Stomach (tissue), 4 donors: ENCODE results near the gene SYT8.

ENCODE experiments used
- CTCF ChIP-seq, 7 experiments: fragments of 450-650 bp in 4 of 7; fragments of 200-600 bp in 3 of 7; sonication (generic) in 3 of 7; IDR thresholded peaks; one replicate each; pipeline ENCODE4 v1.5.1; 2016 to 2019; ENCODE audit warnings: antibody characterized with exemption in 7 of 7, control low read depth in 2 of 7, mild to moderate bottlenecking in 1 of 7
- POLR2A ChIP-seq, 4 donors: fragments of 450-650 bp; IDR thresholded peaks; one replicate each; pipeline ENCODE4 v1.6.1; 2016; ENCODE audit warnings: antibody characterized with exemption in 4 of 4, control low read depth in 2 of 4, mild to moderate bottlenecking in 1 of 4, moderate library complexity in 1 of 4
- POLR2AphosphoS5 ChIP-seq, 3 donors: sonication (generic); formaldehyde crosslinking; IDR thresholded peaks; one replicate each; pipeline ENCODE4 v1.6.1; 2016; ENCODE audit warnings: antibody characterized with exemption in 3 of 3

- TF ChIP-seq CTCF (IDR thresholded peaks at IDR 0.05) (no peak), POLR2A (IDR thresholded peaks at IDR 0.05) (no peak), POLR2AphosphoS5 (IDR thresholded peaks at IDR 0.05) (no peak)
These were observed 19.6 kb downstream of the SYT8 start for GRCh38 chr11:1854132-1854948.
